ENCODE measurements around the gene MBTPS1.
"Not testable (repeated sequence)": the region's sequence is repeated elsewhere in the genome, so short reads cannot be mapped to it uniquely, and the experiment has no call there.

The MBTPS1 gene

GRCh38 chr16:84137287-84137686 is 20.5 kb upstream of the MBTPS1 start:
- no peak for DNase-seq (ENCODE audit: low read depth)

GRCh38 chr16:84136331-84137125 is 19.8 kb upstream of the MBTPS1 start:
- no peak for DNase-seq (ENCODE audit: low read depth)

- no peak for DNase-seq (ENCODE audit: low read depth)
Observed at GRCh38 chr16:84132527-84133285, 16.0 kb upstream of the MBTPS1 start.

- no peak for DNase-seq (ENCODE audit: low read depth)
Observed at GRCh38 chr16:84131117-84131516, 14.4 kb upstream of the MBTPS1 start.

- no peak for DNase-seq (ENCODE audit: low read depth)
Observed at GRCh38 chr16:84124257-84125073, 7.7 kb upstream of the MBTPS1 start.

- DNase-seq (ENCODE audit: low read depth): no peak
Observed at GRCh38 chr16:84121007-84121406, 4.3 kb upstream of the MBTPS1 start.

GRCh38 chr16:84120023-84120422 is 3.3 kb upstream of the MBTPS1 start:
- no peak for DNase-seq (ENCODE audit: low read depth)

- DNase-seq (ENCODE audit: low read depth): no peak
Observed at GRCh38 chr16:84119368-84119767, 2.6 kb upstream of the MBTPS1 start.

GRCh38 chr16:84118315-84118714 is 1.6 kb upstream of the MBTPS1 start:
- not testable (repeated sequence) for DNase-seq (ENCODE audit: low read depth)

GRCh38 chr16:84117494-84117843 is 727 bp upstream of the MBTPS1 start:
- no peak for DNase-seq (ENCODE audit: low read depth)

- DNase-seq (ENCODE audit: low read depth): no peak
Observed at GRCh38 chr16:84115919-84116719, 623 bp downstream of the MBTPS1 start.

GRCh38 chr16:84111949-84112348 is 4.8 kb downstream of the MBTPS1 start:
- not testable (repeated sequence) for DNase-seq (ENCODE audit: low read depth)

- no peak for DNase-seq (ENCODE audit: low read depth)
Observed at GRCh38 chr16:84111525-84111924, 5.2 kb downstream of the MBTPS1 start.

GRCh38 chr16:84110527-84110926 is 6.2 kb downstream of the MBTPS1 start:
- no peak for DNase-seq (ENCODE audit: low read depth)

- no peak for DNase-seq (ENCODE audit: low read depth)
Observed at GRCh38 chr16:84109598-84110335, 7.0 kb downstream of the MBTPS1 start.

GRCh38 chr16:84107921-84108320 is 8.8 kb downstream of the MBTPS1 start:
- no peak for DNase-seq (ENCODE audit: low read depth)

GRCh38 chr16:84105948-84106740 is 10.6 kb downstream of the MBTPS1 start:
- no peak for DNase-seq (ENCODE audit: low read depth)

GRCh38 chr16:84105301-84105815 is 11.4 kb downstream of the MBTPS1 start:
- no peak for DNase-seq (ENCODE audit: low read depth)

- DNase-seq (ENCODE audit: low read depth): no peak
Observed at GRCh38 chr16:84104231-84104630, 12.5 kb downstream of the MBTPS1 start.

- no peak for DNase-seq (ENCODE audit: low read depth)
Observed at GRCh38 chr16:84103678-84104077, 13.1 kb downstream of the MBTPS1 start.
